ENCODE data around the gene USP6NL. TPM values are rescaled to one million over a fixed set of nuclear protein-coding genes. Genes with fewer than 3 reads are reported as not detected.

The USP6NL gene
- total RNA-seq, 2 donors from 2014 or later: 13.5 to 19.3 TPM

DNA sequence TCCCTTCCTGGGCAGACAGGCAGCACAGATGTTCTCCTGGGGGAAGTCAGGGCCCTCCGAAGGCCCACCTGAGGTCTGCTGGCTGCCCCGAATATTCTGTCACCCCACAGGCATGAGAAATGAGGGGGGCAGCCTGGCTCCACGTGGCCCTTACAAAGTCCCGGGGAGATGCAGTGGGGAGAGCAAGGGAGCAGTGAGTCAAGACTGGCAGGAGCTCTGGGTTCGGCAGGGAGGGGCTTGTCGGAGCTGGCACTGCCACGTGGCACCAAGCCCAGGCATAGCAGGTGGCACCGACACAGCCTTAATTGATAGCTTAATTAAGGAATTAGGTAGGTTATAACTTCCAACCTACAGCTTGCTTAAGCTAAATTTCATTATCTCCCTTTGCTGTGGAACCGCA is 163.9 kb downstream of the USP6NL start:
- DNase-seq: no peak
- H3K9ac ChIP-seq (ENCODE audit: low read depth in 2 of 2, low read length in 2 of 2): no peak overlapping the region
- no peaks in the 10 kb centered on the region for H3K36me3 ChIP-seq

GRCh38 chr10:11446864-11447263 is 164.6 kb downstream of the USP6NL start:
- H3K36me3 ChIP-seq: no peaks in the 10 kb centered on the region
- H3K4me3 ChIP-seq: no peak overlapping the region
- no peak overlapping the region for H3K9ac ChIP-seq (ENCODE audit: low read depth in 2 of 2, low read length in 2 of 2)
- TF ChIP-seq, protein P1, sequence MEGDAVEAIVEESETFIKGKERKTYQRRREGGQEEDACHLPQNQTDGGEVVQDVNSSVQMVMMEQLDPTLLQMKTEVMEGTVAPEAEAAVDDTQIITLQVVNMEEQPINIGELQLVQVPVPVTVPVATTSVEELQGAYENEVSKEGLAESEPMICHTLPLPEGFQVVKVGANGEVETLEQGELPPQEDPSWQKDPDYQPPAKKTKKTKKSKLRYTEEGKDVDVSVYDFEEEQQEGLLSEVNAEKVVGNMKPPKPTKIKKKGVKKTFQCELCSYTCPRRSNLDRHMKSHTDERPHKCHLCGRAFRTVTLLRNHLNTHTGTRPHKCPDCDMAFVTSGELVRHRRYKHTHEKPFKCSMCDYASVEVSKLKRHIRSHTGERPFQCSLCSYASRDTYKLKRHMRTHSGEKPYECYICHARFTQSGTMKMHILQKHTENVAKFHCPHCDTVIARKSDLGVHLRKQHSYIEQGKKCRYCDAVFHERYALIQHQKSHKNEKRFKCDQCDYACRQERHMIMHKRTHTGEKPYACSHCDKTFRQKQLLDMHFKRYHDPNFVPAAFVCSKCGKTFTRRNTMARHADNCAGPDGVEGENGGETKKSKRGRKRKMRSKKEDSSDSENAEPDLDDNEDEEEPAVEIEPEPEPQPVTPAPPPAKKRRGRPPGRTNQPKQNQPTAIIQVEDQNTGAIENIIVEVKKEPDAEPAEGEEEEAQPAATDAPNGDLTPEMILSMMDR (IDR thresholded peaks at IDR 0.05): no peak
- intact Hi-C loops (cut with DNase I): no loop called here
- no peak overlapping the region for H3K27ac ChIP-seq
- H3K4me1 ChIP-seq: no peaks in the 10 kb centered on the region
- H3K27me3 ChIP-seq: no peaks in the 10 kb centered on the region
- no peak for DNase-seq
- H3K9me3 ChIP-seq: no peaks in the 10 kb centered on the region

More for the DNA sequence above, 163.9 kb downstream of the USP6NL start:
- no peaks in the 10 kb centered on the region for H3K4me1 ChIP-seq
- H3K27ac ChIP-seq: no peak overlapping the region
- H3K27me3 ChIP-seq: no peaks in the 10 kb centered on the region
- H3K9me3 ChIP-seq: no peaks in the 10 kb centered on the region
- TF ChIP-seq, protein P1 (IDR thresholded peaks at IDR 0.05): no peak
- H3K4me3 ChIP-seq: no peak overlapping the region
- intact Hi-C loops (cut with DNase I): no loop called here

DNA sequence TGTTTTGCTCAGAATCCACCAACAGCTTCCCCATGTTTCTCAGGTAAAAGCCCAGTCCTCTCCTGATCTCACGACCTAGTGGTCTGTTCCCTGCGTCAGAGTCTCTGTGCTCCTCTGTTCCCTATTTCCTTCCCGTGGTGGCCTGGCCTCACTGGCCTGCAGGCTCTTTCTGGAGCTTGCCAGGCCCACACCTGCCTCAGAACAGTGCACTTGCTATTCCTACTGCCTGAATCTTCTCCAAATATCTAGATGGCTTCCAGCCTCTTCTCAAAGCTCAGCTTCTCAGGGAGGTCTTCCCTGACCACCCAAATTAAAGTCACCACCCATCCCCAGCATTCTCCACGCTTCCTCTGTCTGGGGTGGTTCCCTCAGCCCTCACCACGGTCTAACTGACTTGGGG is 165.3 kb downstream of the USP6NL start:
- Histone ChIP-seq H3K4me3 (no peak overlapping the region), H3K36me3 (no peaks in the 10 kb centered on the region), H3K9me3 (no peaks in the 10 kb centered on the region), H3K4me1 (no peaks in the 10 kb centered on the region), H3K27me3 (no peaks in the 10 kb centered on the region), H3K9ac (ENCODE audit: low read depth in 2 of 2, low read length in 2 of 2) (no peak overlapping the region), H3K27ac (no peak overlapping the region)
- TF ChIP-seq, protein P1 (IDR thresholded peaks at IDR 0.05): no peak
- intact Hi-C loops (cut with DNase I): no loop called here
- DNase-seq: no peak

DNA sequence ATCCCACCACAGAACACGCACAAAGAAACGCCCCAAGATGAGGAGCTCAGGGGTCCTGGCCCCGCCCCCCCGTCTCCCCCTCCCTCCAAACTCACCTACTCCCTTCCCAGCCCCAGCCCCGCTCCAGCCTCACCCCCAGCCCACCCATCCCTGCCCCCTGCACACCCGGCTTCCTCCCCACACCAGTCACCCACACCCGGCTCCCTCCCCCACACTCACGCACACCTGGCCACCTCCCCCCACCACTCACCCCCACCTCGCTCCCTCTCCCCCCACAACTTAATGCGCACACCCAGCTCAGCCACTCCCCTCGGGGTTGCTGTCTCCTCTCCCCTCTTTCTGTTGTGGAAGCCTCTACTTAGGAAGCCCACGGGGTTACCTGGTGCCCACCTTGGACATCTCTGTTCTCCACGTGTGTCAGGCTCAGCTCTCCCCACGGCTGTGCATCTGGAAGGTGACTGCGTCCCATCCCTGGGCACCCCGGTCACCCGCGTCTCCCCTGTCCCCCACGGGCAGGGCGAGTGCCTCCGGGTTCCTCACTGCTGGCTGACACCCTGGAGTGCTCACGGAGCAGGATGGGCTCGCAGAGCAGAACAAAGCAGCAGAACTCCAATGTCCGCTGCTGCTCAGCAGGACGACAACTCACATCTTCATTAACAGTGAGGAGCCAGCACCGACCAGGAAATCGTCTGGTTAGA is 166.8 kb downstream of the USP6NL start:
- Histone ChIP-seq H3K9me3 (no peaks in the 10 kb centered on the region), H3K4me1 (no peaks in the 10 kb centered on the region), H3K27ac (no peak overlapping the region), H3K36me3 (no peaks in the 10 kb centered on the region), H3K27me3 (no peaks in the 10 kb centered on the region), H3K9ac (ENCODE audit: low read depth in 2 of 2, low read length in 2 of 2) (no peak overlapping the region), H3K4me3 (no peak overlapping the region)
- intact Hi-C loops (cut with DNase I): no loop called here
- TF ChIP-seq, protein P1 (IDR thresholded peaks at IDR 0.05): no peak
- DNase-seq: no peak

- Histone ChIP-seq H3K36me3 (no peaks in the 10 kb centered on the region), H3K27me3 (no peaks in the 10 kb centered on the region), H3K9me3 (no peaks in the 10 kb centered on the region), H3K4me3 (no peak overlapping the region), H3K27ac (no peak overlapping the region), H3K4me1 (no peaks in the 10 kb centered on the region), H3K9ac (ENCODE audit: low read depth in 2 of 2, low read length in 2 of 2) (no peak overlapping the region)
- intact Hi-C loops (cut with DNase I): no loop called here
- TF ChIP-seq, protein P1 (IDR thresholded peaks at IDR 0.05): no peak
- DNase-seq: no peak
Observed at GRCh38 chr10:11444155-11444530, 167.3 kb downstream of the USP6NL start.

Data from colonic mucosa (tissue), 4 donors.